GM19468 (cell line): ENCODE results near the gene GARRE1.

ENCODE experiments used
- ATAC-seq: cut with Tn5 transposase; IDR thresholded peaks from one replicate; pipeline ENCODE4 v1.9.1; 2021; ENCODE audit warnings: mild to moderate bottlenecking, moderate library complexity, moderate number of reproducible peaks; ENCODE audit not compliant: unreplicated experiment; ENCODE audit errors: extremely low read depth

The GARRE1 gene

DNA sequence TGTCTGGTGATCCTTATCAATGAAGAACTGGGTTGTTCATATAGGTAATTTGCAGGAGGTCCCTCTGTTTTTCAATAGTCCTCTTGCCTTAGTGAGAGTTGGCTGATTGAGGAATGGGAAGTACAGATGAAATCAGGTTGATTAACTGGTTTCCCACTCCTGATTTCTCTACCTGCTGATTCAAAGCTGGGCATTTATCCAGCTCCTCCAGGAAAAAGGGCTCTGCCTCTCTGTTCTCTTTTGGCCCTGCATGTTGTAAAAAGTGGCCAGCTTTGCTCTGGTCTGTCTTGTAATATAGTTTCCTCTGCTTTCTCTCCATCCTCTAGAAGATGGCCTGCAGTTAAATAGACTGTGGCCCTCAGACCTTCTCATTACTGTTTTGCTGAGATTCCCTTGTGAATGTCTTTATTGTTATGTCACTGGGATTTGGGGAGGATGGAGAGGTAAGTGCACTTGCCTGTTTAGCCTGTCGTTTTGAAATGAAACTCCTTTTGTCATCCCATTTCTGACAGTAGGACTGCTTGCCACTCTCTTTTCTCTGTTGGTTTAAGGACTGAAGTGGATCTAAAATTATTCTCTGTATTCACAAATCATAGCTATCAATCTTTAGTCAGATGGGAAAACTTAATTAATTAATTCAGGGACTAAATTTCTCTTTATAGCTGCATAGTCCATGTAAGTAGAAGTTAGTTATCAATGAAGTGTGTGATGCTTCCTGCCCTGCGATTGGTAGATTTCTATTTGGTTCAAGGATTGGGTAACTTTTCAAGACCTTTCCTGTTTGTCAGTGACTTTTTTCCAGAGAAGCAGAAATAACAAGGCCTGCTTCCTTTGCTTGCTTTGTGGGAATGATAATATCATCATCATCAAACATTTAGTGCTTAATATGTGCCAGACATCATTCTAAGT, 28.5 kb downstream of the GARRE1 start:
- no peak for ATAC-seq

DNA sequence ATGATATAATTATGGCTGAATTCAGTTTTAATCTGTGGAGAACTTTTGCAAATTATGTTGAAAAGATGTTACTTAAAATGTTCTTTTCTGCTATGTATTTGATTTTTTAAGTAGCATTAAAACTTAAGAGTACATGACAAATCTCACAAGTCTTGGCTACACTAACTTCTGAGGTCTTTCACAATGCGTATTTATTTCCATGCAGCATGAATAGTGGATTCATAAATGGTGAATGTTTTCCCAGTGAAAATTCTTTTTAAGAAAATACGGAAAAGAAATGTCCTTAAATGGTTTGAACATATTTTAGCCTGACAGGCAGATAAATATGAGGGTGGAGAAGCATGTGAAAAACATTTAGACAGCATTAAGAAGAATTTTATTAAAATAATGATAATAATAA, 30.2 kb downstream of the GARRE1 start:
- no peak for ATAC-seq

DNA sequence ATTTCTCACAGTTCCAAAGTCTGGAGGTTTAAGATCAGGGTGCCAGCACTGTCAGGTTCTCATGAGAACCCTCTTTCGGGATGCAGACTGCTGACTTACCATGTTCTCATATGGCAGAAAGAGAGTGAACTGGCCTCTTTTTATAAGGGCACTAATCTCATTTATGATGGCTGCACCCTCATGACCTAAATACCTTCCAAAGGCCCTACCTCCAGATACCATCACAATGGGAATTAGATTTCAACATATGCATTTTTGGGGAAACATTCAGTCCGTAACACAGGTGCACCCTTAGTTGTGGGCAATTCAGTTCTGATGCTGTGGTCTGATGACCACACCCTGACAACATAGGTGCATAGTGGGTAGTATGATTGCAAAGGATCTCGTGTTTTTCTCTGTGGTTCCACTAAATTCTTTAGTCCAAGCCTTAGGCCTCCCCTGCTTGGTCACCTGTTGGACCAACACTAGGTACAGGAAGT, 33.3 kb downstream of the GARRE1 start:
- ATAC-seq = no peak

DNA sequence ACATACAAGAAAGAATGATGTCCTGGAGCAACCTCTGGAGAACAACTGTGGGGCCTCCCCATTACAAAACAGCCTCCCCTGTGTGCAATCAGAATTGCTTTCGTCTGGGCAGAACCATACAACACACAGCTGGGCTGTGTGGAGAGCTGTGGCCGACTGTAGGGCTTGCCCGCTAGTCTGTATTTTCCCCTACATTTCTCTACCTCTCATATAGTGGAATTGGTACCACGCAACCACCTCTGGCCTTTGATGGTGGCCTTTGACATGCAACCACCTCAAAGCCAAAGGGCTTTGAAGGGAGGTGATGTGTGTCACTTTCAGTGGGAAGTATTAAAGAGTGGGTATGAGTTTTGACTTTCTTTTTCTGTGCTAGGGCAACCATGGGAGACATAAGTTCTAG, 34.0 kb downstream of the GARRE1 start:
- no peak for ATAC-seq

DNA sequence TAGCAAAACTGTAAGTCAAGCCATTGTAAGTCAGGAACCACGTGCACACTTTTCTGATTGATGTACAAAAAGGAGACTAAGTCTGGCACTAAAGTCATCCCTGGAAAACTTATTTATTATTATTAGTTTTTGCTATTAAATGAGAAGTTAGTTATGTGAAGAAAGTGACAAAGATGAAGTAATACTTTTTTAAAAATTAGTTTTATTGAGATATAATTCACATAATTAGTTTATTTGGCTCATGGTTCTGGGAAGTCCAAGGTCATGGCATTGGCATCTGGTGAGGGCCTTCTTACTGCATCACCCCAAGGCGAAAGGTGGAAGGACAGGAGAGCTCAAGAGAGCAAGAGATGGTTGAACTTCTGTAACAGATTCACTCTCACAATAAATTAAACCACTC, 36.9 kb downstream of the GARRE1 start:
- no peak for ATAC-seq

DNA sequence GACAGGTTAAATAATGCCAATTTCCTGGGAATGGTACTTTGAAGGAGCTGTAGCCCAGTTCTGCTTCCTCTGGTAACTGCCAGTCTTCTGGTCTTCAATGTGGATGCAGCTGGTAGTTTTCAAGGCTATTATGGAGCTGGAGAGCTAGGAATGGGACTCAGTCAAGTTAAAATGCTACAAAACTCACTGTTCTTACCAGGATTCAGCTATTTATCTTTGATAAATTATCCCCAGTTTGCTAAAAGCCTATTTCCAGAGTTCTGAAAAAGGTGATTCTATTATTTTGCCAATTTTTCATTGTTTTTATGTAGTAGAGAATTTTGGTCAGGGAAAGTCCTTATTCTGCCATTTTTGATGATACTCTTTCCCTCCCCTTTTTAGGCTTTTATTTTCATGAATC, 40.7 kb downstream of the GARRE1 start:
- ATAC-seq = no peak

DNA sequence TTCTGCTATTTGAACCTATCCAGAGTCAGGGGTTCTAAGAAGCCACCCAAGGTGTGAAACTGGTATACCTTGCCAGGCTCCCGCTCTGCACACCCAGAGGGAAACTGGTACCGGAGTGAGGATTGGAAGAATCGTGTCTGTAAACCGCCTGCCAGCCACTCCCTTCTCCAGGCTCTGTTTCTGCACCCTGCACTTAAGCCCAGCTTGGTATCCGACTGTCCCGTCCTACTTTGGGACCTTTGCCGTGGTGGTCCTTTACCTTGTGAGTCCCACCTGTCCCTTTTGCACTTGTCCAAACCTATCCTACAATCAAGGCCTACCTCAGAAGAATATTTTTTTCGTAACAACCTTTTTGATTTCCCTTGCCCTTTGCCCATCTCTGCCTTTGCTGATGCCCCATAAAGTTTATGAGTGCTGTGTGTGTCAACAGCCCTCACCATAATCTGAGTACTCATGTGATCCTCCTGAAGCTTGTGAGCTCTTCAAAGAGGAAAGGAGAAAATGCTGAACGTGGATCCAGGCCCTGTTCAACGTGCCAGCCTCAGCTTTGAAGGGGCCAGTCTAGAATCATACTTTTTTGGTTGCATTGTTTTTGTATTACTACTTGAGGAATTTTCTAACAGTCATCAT, 44.7 kb downstream of the GARRE1 start:
- no peak for ATAC-seq

DNA sequence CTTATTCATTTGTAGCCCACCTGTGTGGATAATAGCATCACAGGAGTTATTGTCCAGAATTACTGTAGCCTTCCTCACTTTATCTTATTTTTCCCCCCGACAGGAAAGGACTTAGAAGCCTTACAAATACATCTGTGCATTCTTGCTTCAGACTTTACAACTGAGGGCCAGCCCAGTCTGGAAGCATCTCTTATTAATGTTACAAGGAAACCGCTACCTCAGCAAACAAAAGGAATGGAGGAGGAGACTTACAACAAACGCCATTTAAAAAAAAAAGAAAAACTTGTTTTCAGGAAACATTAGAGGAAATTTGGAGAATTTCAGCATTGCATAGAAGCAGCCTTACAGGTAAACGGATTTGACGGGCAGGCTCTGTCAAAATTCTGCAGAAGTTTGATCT, 45.2 kb downstream of the GARRE1 start:
- ATAC-seq = no peak

DNA sequence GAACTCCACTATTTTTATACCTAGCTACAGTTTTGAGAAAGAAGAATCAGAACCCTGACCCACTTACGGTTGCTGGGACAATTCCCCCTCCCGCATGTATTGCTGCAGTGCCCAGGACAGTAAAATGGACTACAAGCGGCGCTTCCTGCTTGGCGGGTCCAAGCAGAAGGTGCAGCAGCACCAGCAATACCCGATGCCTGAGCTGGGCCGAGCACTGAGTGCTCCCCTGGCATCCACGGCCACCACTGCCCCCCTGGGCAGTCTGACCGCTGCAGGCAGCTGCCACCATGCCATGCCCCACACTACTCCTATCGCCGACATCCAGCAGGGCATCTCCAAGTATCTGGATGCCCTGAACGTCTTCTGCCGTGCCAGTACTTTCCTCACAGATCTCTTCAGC, 46.0 kb downstream of the GARRE1 start:
- no peak for ATAC-seq

DNA sequence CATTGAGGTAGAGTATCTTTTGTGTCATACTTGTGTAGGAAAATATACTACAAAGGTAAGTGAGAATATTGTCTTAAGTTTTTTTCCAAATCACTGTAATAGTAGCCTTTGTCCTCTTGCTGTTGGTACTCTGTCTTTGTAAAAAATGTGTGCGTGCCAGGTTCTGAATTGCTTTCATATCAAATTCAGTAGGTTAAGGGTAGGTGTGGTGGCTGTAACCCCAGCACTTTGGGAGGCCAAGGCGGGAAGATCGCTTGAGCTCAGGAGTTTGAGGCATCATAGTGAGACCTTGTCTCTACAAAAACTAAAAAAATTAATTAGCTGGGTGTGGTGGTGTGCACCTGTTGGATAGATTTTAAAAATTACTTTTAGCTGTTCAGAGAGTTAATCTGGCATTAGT, 46.6 kb downstream of the GARRE1 start:
- ATAC-seq = no peak
